Panc1 (cell line): ENCODE measurements around the gene FAM107B. TPM values are rescaled to one million over a fixed set of nuclear protein-coding genes. Genes with fewer than 3 reads are reported as not detected.

Experiments used
- ATAC-seq: fragments of 200-7000 bp; cut with Tn5 transposase; 2 replicates; pipeline ENCODE4 v1.9.1; 2020; ENCODE audit warnings: mild to moderate bottlenecking, moderate library complexity
- BruUV-seq: library from RNA; stranded (reverse); fragments of 400-500 nt; replicated peaks from 2 replicates; lab custom pipeline; 2021; lab: Mats Ljungman, UMichigan
- CTCF ChIA-PET: fragments of 300-600 bp; sonication (Branson Sonifier 250); formaldehyde crosslinking; loops from one replicate; lab custom pipeline; 2022; ENCODE audit warnings: antibody characterized with exemption; lab: Charles Lee
- POLR2A ChIA-PET: fragments of 300-600 bp; sonication (Branson Sonifier 250); formaldehyde crosslinking; loops from one replicate; lab custom pipeline; 2022; ENCODE audit warnings: antibody characterized with exemption; lab: Charles Lee
- DNase-seq: peaks from one replicate; pipeline ENCODE4 v3.0.0-alpha.2; 2010; ENCODE audit warnings: low read depth, low spot score
- H3K27ac ChIP-seq: 2 replicates; pipeline ENCODE4 v1.5.1; 2011; ENCODE audit warnings: mild to moderate bottlenecking, low read length, inconsistent platforms
- H3K27me3 ChIP-seq: fragments of 200-500 bp; sonication (Bioruptor generic); 2 replicates; pipeline ENCODE4 v1.6.0; 2014; ENCODE audit warnings: low read length, inconsistent platforms; ENCODE audit not compliant: control insufficient read depth, insufficient read depth
- H3K36me3 ChIP-seq: fragments of 200-500 bp; sonication (Bioruptor generic); 2 replicates; pipeline ENCODE4 v1.5.1; 2014; ENCODE audit warnings: inconsistent platforms, mild to moderate bottlenecking, low read length, moderate library complexity; ENCODE audit not compliant: control insufficient read depth, insufficient read depth
- H3K4me1 ChIP-seq: 2 replicates; pipeline ENCODE4 v1.5.1; 2011; ENCODE audit warnings: inconsistent platforms, mild to moderate bottlenecking, low read length, moderate library complexity; ENCODE audit not compliant: control insufficient read depth, insufficient read depth
- H3K4me3 ChIP-seq, 2 experiments: 2 replicates each; pipeline ENCODE4 v1.5.1; 2011 to 2012; ENCODE audit warnings: low read depth in 2 of 2, low read length in 2 of 2, mild to moderate bottlenecking in 2 of 2, inconsistent platforms in 1 of 2, moderate library complexity in 1 of 2
- H3K9me3 ChIP-seq: fragments of 200-500 bp; sonication (Bioruptor generic); 2 replicates; pipeline ENCODE4 v1.5.1; 2014; ENCODE audit warnings: low read depth, mild to moderate bottlenecking, inconsistent platforms, low read length, moderate library complexity; ENCODE audit not compliant: control insufficient read depth, insufficient read depth
- CTCF ChIP-seq: fragments of 450-650 bp; IDR thresholded peaks from 2 replicates; pipeline ENCODE4 v1.5.1; 2017; ENCODE audit warnings: mild to moderate bottlenecking
- POLR2AphosphoS5 ChIP-seq: IDR thresholded peaks from 2 replicates; pipeline ENCODE4 v1.6.1; 2012; ENCODE audit warnings: mild to moderate bottlenecking, low read depth, low read length, moderate library complexity
- REST ChIP-seq, 2 experiments: IDR thresholded peaks; 2 replicates each; pipeline ENCODE4 v1.6.1; 2011 to 2012; ENCODE audit warnings: low read depth in 2 of 2, control low read depth in 1 of 2, low read length in 1 of 2, mild to moderate bottlenecking in 1 of 2, moderate library complexity in 1 of 2; ENCODE audit not compliant: insufficient read depth in 1 of 2
- SIN3A ChIP-seq: IDR thresholded peaks from 2 replicates; pipeline ENCODE4 v1.6.1; 2012; ENCODE audit warnings: low read depth, mild to moderate bottlenecking, low read length, moderate library complexity, borderline replicate concordance; ENCODE audit not compliant: insufficient read depth
- TCF7L2 ChIP-seq: IDR thresholded peaks from 2 replicates; pipeline ENCODE4 v1.6.1; 2011; ENCODE audit warnings: mild to moderate bottlenecking, low read depth, low read length, inconsistent platforms
- in situ Hi-C: cut with HindIII; loops from 2 replicates; pipeline ENCODE4 v1.10.0; 2016; ENCODE audit warnings: low sequenced_read_pairs, low pct_unique_long_range_greater_than_20kb
- intact Hi-C: fragments of 100-400 bp; cut with micrococcal nuclease; formaldehyde crosslinking; loops from one replicate; pipeline ENCODE4 v1.10.0; 2022; ENCODE audit not compliant: unreplicated experiment
- total RNA-seq: library from RNA; stranded (reverse); gene quantifications from one replicate; pipeline ENCODE4 v1.2.1, GENCODE V29; 2021; ENCODE audit not compliant: unreplicated experiment

Gene FAM107B
- total RNA-seq, 1 experiment from 2014 or later = 13.4 TPM

GRCh38 chr10:14583252-14583651 lies 191.4 kb downstream of the FAM107B start:
- no TSS peak for BruUV-seq
- no peaks in the 10 kb centered on the region for H3K4me1 ChIP-seq
- H3K4me3 ChIP-seq = no peak overlapping the region
- ATAC-seq = no peak
- intact Hi-C loops (no loop called here), in situ Hi-C loops (no loop called here)
- no peaks in the 10 kb centered on the region for H3K36me3 ChIP-seq
- no peaks in the 10 kb centered on the region for H3K9me3 ChIP-seq
- ChIA-PET POLR2A (no interaction called here), CTCF (no interaction called here)
- H3K27ac ChIP-seq = no peak overlapping the region
- no peaks in the 10 kb centered on the region for H3K27me3 ChIP-seq
- no peak for DNase-seq
- no peak for TF ChIP-seq POLR2AphosphoS5
- TF ChIP-seq REST (IDR thresholded peaks at IDR 0.05; ENCODE audit: insufficient read depth in 1 of 2, low read depth in 2 of 2, low read length in 1 of 2) = no peak
- TF ChIP-seq CTCF = no peak
- TF ChIP-seq TCF7L2 = no peak
- TF ChIP-seq SIN3A = no peak

- intact Hi-C loops = no loop called here
- Histone ChIP-seq H3K9me3 (no peaks in the 10 kb centered on the region), H3K36me3 (no peaks in the 10 kb centered on the region), H3K4me1 (0 out of 2 replicates have a peak, but pooled peaks cover 7% of the 10 kb centered on the region), H3K27me3 (no peaks in the 10 kb centered on the region), H3K27ac (no peak overlapping the region), H3K4me3 (no peak overlapping the region)
- TF ChIP-seq SIN3A (no peak), POLR2AphosphoS5 (no peak), CTCF (no peak), TCF7L2 (no peak), REST (IDR thresholded peaks at IDR 0.05; ENCODE audit: insufficient read depth in 1 of 2, low read depth in 2 of 2, low read length in 1 of 2) (no peak)
- ATAC-seq (no peak), DNase-seq (no peak)
- BruUV-seq = no TSS peak
- ChIA-PET CTCF (no interaction called here), POLR2A (no interaction called here)
- in situ Hi-C loops = no loop called here
Measured at GRCh38 chr10:14581553-14582321, 193.0 kb downstream of the FAM107B start.
